BLaER1 (cell line): ENCODE results near the gene CA10.

Source experiments
- H3K27ac ChIP-seq: shearing (Covaris generic); formaldehyde crosslinking; 2 replicates; pipeline ENCODE4 v1.8.1; 2022
- H3K27me3 ChIP-seq: shearing (Covaris generic); formaldehyde crosslinking; 2 replicates; pipeline ENCODE4 v1.8.1; 2022
- H3K36me3 ChIP-seq: shearing (Covaris generic); formaldehyde crosslinking; 2 replicates; pipeline ENCODE4 v1.8.1; 2022
- H3K4me1 ChIP-seq: shearing (Covaris generic); formaldehyde crosslinking; 2 replicates; pipeline ENCODE4 v1.8.1; 2022
- H3K4me2 ChIP-seq: shearing (Covaris generic); formaldehyde crosslinking; 2 replicates; pipeline ENCODE4 v1.8.1; 2022
- H3K4me3 ChIP-seq: shearing (Covaris generic); formaldehyde crosslinking; 2 replicates; pipeline ENCODE4 v1.8.1; 2022
- H3K9ac ChIP-seq: shearing (Covaris generic); formaldehyde crosslinking; 2 replicates; pipeline ENCODE4 v1.8.1; 2022
- H3K9me3 ChIP-seq: shearing (Covaris generic); formaldehyde crosslinking; 2 replicates; pipeline ENCODE4 v1.8.1; 2022
- H4K20me1 ChIP-seq: shearing (Covaris generic); formaldehyde crosslinking; 2 replicates; pipeline ENCODE4 v1.8.1; 2022
- Cebpa-rat ChIP-seq: shearing (Covaris generic); IDR thresholded peaks from 2 replicates; pipeline ENCODE4 v1.8.1; 2022

The CA10 gene

DNA sequence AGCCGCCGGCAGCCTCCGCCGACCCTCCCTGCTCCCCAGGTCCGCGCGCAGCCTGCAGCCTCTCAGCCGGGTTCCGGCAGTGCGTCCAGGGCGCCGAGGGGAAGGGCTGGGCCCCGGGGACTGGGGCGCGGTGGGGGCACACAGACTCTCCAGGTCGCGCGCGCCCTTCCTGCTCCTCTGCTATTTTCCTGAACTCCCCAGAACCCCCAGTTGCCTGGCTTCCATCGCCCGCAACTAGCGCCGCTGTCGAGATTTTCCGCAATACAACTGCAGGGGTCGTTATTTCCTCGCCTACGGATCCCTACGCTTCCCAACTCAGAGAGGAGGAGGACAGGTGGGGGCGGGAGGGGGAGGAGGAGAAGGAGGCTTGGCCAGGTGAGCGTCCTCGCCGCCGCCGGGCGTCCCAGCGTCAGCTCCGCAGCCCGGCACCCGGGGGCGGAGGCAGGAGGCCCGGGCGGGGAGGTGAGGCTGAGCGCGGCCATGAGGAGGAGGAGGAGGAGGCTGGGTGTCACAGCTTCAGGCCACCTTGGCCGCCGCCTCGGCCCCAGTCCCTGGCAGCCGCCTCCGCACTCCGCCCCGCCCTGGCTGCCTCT lies at the start of gene CA10:
Gene CA10 (minus strand): TSS at position 265 of the 593 bp plus-strand sequence.
- no peak within 1 kb of the TSS for H3K4me2 ChIP-seq
- no peak for TF ChIP-seq Cebpa-rat
- H3K27ac ChIP-seq, result no peak within 1 kb of the TSS
- no peak within 1 kb of the TSS for H3K9ac ChIP-seq
- H3K4me3 ChIP-seq, result no peak within 1 kb of the TSS
- no peaks in the 10 kb centered on the region for H3K27me3 ChIP-seq
- peaks cover 18% of the 10 kb centered on the region for H3K9me3 ChIP-seq
- no peaks in the 10 kb centered on the region for H3K4me1 ChIP-seq
- H4K20me1 ChIP-seq, result no peaks in the 10 kb centered on the region
- no peaks in the 10 kb centered on the region for H3K36me3 ChIP-seq

DNA sequence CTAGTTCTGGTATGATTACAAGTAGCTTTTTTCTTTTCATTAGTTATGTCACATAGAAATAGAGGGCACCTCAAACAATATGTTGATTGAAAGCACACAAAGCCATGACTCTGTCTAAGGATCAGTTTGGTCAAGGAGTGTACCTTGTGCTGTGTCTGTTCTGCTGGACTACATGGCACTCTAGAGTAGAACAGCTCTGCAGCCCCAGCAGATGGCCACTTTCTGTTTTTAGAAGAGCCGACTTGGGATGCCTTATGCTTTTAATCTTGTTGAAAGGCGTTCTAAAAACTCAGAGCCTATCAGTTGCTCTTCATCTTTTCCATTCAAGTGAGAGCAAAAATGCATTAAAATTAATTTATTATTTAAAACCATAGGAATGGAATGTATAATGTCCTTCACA lies 49.3 kb upstream of the CA10 start:
- Histone ChIP-seq H3K9ac (no peak overlapping the region), H3K9me3 (no peaks in the 10 kb centered on the region), H3K36me3 (no peaks in the 10 kb centered on the region), H3K4me3 (no peak overlapping the region), H3K27ac (no peak overlapping the region), H3K4me2 (no peak overlapping the region), H4K20me1 (no peaks in the 10 kb centered on the region), H3K27me3 (no peaks in the 10 kb centered on the region), H3K4me1 (no peaks in the 10 kb centered on the region)
- TF ChIP-seq Cebpa-rat, result no peak

DNA sequence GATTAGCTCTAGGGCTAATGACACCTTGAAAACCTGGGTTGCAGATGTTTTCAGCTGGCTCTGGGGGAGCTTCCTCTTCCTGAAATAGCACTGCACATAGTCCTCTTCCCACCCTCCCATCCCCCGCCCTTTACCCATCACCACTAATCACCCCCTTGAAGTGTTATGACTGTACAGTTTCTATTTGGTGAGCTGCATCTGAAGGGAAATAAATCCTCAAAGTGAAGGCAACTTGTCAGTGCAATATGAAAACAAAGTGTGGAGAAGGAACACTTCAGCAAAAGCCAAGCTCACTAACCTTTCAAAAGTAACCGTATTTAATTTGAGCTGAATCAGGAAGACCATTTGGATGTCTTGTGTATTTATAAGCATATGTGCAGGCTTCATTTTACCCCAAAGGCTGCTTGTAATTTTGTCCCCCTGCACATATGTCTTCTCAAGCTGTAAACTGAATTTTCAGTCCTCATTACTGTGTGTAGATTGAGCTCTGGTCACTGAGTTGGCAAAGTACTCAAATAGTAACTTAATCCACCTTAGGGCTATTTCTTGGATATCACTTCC lies 44.1 kb upstream of the CA10 start:
- Histone ChIP-seq H3K27ac (no peak overlapping the region), H3K27me3 (no peaks in the 10 kb centered on the region), H3K9me3 (no peaks in the 10 kb centered on the region), H3K9ac (no peak overlapping the region), H3K4me1 (peaks cover 5% of the 10 kb centered on the region; the same call in 1 of the 2 replicates), H3K4me3 (no peak overlapping the region), H3K4me2 (peak overlapping the region; percentile 10; the same call in 1 of the 2 replicates), H4K20me1 (no peaks in the 10 kb centered on the region), H3K36me3 (no peaks in the 10 kb centered on the region)
- no peak for TF ChIP-seq Cebpa-rat

DNA sequence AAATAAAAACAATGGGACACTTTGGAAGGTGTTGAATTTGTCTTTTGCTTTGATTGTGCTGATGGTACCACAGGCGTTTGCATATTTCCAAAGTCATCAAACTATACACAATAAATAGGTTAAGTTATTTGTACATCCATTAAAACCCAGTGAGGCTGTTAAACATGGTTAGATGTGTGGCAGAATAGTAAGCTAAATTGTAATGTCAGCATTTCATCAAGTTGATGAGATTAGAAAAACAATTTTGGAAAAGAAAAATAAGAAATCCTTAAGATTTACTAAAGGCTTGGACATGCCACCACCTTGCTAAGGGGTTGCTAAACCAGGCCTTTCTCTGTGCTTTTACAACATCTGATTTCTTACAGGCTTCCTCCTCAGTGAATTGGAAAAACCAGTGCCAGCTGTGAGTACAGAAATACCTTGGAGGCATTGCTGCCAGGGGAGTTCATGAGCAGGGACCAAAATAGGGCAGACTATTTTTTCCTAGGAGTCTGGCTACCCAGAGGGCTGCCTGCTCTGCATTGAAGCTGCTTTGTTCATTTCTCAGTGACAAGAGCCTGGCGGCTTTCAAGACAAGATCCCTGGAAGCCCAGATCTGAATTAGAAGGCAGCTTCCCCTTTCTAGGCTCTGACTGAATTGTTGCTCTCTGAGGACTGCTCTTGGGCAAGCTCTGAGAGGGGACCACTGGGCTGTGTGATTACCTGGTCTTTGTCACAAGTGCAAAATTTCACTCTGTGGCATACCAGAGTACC lies 43.4 kb upstream of the CA10 start:
- Histone ChIP-seq H3K4me1 (peaks cover 5% of the 10 kb centered on the region; the same call in 1 of the 2 replicates), H3K4me2 (peak overlapping the region; percentile 10; the same call in 1 of the 2 replicates), H3K9ac (no peak overlapping the region), H4K20me1 (no peaks in the 10 kb centered on the region), H3K9me3 (no peaks in the 10 kb centered on the region), H3K27me3 (no peaks in the 10 kb centered on the region), H3K4me3 (no peak overlapping the region), H3K27ac (no peak overlapping the region), H3K36me3 (no peaks in the 10 kb centered on the region)
- no peak for TF ChIP-seq Cebpa-rat

DNA sequence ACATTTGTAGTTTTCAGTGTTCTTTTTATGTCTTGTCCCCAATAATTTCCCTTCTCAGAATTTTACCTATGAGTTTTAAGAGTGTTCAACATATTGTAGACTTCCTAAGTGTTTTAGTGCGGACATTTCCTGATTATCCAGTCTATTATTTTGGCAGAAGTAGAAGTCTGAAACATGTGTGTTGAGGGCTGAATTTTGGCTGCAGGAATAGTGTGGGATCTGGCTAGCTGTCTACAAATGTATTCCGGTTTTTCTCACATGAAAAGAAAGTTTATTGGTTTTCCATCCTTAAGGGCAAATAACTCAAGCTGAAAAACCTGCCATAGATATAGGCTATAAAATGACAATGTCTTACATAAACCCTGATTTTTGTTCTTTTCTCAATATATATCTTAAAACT lies 33.0 kb upstream of the CA10 start:
- no peaks in the 10 kb centered on the region for H3K36me3 ChIP-seq
- TF ChIP-seq Cebpa-rat, result no peak
- no peaks in the 10 kb centered on the region for H4K20me1 ChIP-seq
- no peak overlapping the region for H3K27ac ChIP-seq
- no peaks in the 10 kb centered on the region for H3K9me3 ChIP-seq
- no peak overlapping the region for H3K9ac ChIP-seq
- H3K4me3 ChIP-seq, result no peak overlapping the region
- H3K4me2 ChIP-seq, result no peak overlapping the region
- no peaks in the 10 kb centered on the region for H3K27me3 ChIP-seq
- no peaks in the 10 kb centered on the region for H3K4me1 ChIP-seq

DNA sequence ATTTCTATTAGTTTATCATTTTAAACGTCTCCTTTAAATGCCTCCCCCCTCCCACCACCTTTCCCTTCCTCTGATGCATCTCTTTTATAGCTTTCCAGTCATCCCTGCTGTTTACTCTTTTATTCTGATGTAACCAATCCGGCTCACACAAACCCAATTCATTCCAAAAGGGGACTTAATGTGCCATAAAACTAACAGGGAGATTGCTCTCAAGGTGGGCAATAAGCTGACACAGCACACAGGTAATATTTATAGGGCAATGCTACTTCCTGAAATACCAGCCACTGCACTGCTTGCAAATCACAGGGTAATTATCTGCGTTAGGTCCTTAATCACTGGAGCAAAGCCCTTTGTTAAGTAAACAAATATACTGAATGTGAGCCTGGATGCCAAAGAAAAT lies 23.3 kb upstream of the CA10 start:
- no peak overlapping the region for H3K4me2 ChIP-seq
- H3K36me3 ChIP-seq, result no peaks in the 10 kb centered on the region
- H3K4me3 ChIP-seq, result no peak overlapping the region
- no peak overlapping the region for H3K27ac ChIP-seq
- no peak overlapping the region for H3K9ac ChIP-seq
- H3K9me3 ChIP-seq, result no peaks in the 10 kb centered on the region
- no peaks in the 10 kb centered on the region for H3K4me1 ChIP-seq
- H4K20me1 ChIP-seq, result no peaks in the 10 kb centered on the region
- no peaks in the 10 kb centered on the region for H3K27me3 ChIP-seq
- TF ChIP-seq Cebpa-rat, result no peak

DNA sequence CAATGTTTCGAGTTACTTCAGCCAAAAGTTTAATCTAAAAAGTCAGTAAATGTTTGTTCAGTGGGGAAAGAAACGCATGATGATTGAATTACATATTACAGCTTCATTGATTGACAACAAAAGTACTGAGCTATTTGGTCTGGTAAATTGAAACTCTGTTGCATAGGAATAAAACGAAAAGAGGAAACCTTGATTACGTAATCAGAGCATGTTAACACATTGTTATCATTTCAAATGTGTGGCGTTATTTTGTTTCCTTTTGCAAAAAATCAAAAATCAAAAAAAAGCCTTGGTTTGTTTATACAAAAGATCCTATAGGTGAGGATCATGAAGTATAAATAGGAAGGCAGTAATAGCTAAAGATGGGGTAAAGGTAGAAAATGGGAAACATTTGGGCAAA lies 19.5 kb upstream of the CA10 start:
- Histone ChIP-seq H3K4me2 (no peak overlapping the region), H3K9ac (no peak overlapping the region)

DNA sequence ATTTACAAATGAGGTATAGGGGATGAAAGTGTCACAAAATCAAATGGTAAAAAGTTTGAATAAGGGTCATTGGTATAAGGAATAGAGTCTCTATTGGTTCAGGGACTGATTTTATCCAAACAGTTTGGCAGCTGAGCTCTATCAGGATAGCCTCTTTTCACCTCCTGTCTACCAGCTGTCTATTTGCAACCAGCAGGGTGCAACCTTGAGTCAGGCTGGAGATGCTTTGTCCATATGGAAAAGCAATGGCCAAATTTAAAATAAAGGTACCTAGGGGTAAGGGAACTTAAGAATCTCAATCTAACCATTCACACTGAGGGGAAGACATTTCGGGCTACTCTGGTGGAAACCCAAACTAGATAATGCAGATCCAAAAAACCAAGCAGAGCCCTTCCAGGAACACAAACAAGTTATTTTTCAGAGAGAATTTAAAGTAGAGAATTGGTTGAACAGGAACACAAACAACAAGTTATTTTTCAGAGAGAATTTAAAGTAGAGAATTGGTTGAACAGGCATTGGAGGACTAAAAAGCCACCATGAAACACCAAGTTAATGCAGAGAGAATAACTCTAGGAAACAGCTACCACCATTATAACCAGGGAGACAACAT lies 12.6 kb upstream of the CA10 start:
- H3K4me3 ChIP-seq, result no peak overlapping the region
- no peaks in the 10 kb centered on the region for H3K27me3 ChIP-seq
- no peak overlapping the region for H3K9ac ChIP-seq
- no peaks in the 10 kb centered on the region for H4K20me1 ChIP-seq
- H3K36me3 ChIP-seq, result no peaks in the 10 kb centered on the region
- H3K27ac ChIP-seq, result no peak overlapping the region
- TF ChIP-seq Cebpa-rat, result no peak
- H3K4me1 ChIP-seq, result peaks cover 10% of the 10 kb centered on the region
- no peak overlapping the region for H3K4me2 ChIP-seq
- H3K9me3 ChIP-seq, result no peaks in the 10 kb centered on the region

More for the DNA sequence above, 19.5 kb upstream of the CA10 start:
- H3K27ac ChIP-seq, result no peak overlapping the region
- H4K20me1 ChIP-seq, result no peaks in the 10 kb centered on the region
- H3K27me3 ChIP-seq, result no peaks in the 10 kb centered on the region
- H3K4me3 ChIP-seq, result no peak overlapping the region
- no peaks in the 10 kb centered on the region for H3K9me3 ChIP-seq
- H3K36me3 ChIP-seq, result no peaks in the 10 kb centered on the region
- TF ChIP-seq Cebpa-rat, result peak; percentile 54; the same call in 1 of the 2 replicates
- peaks cover 10% of the 10 kb centered on the region for H3K4me1 ChIP-seq

DNA sequence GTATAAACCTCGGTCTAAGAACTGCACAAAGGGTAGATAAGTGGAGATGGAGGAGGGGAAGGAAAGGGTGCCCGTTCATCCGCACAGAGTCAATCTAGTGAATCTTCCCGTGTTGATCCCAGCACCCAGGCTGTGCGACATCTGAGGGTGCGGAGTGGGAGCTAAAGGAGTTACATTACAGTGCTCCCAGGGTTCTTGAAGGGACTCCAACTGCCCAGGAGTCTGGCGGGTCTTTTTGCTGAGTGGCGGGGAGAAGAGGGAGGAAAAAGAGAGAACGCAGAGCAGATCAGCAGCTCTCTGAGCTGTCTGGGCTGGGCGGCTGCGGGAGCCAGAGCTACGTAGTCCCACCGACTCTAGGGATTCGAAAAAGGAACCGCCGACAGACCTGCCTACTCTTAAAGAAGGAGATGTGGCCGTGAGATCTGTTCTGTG lies 1.6 kb upstream of the CA10 start:
- no peaks in the 10 kb centered on the region for H3K36me3 ChIP-seq
- H4K20me1 ChIP-seq, result no peaks in the 10 kb centered on the region
- no peaks in the 10 kb centered on the region for H3K27me3 ChIP-seq
- no peak for TF ChIP-seq Cebpa-rat
- H3K4me1 ChIP-seq, result no peaks in the 10 kb centered on the region
- no peak overlapping the region for H3K27ac ChIP-seq
- H3K9me3 ChIP-seq, result peaks cover 18% of the 10 kb centered on the region
- no peak overlapping the region for H3K4me3 ChIP-seq
- H3K9ac ChIP-seq, result no peak overlapping the region
- no peak overlapping the region for H3K4me2 ChIP-seq
